Endothelial cell (in vitro differentiated cells): ENCODE measurements around the gene STK11. TPM values are rescaled to one million over a fixed set of nuclear protein-coding genes. Genes with fewer than 3 reads are reported as not detected.

Experiments
- DNase-seq: peaks from one replicate; pipeline ENCODE4 v3.0.0; 2021; ENCODE audit warnings: low spot score
- H3K27ac Mint-ChIP-seq: one replicate; pipeline ENCODE4 v1.8.0; 2021; ENCODE audit warnings: mixed read lengths, inconsistent platforms; ENCODE audit not compliant: unreplicated experiment
- H3K27me3 Mint-ChIP-seq: one replicate; pipeline ENCODE4 v1.8.0; 2021; ENCODE audit warnings: mild to moderate bottlenecking, moderate library complexity, mixed read lengths, inconsistent platforms; ENCODE audit not compliant: unreplicated experiment
- H3K36me3 Mint-ChIP-seq: one replicate; pipeline ENCODE4 v1.8.0; 2021; ENCODE audit warnings: mild to moderate bottlenecking, low read depth, mixed read lengths, inconsistent platforms; ENCODE audit not compliant: unreplicated experiment
- H3K4me1 Mint-ChIP-seq: one replicate; pipeline ENCODE4 v1.8.0; 2021; ENCODE audit warnings: mild to moderate bottlenecking, mixed read lengths, inconsistent platforms; ENCODE audit not compliant: unreplicated experiment
- H3K4me3 Mint-ChIP-seq: one replicate; pipeline ENCODE4 v1.8.0; 2021; ENCODE audit warnings: mild to moderate bottlenecking, mixed read lengths, inconsistent platforms; ENCODE audit not compliant: unreplicated experiment
- H3K9me3 Mint-ChIP-seq: one replicate; pipeline ENCODE4 v1.8.0; 2021; ENCODE audit warnings: mixed read lengths, inconsistent platforms; ENCODE audit not compliant: unreplicated experiment
- total RNA-seq: library from RNA; stranded (reverse); fragmentation: NEBNext Ultra II Directional; extraction: Animal tissue kit (Norgen Biotek cat#: 25700); gene quantifications from one replicate; pipeline ENCODE4 v1.2.1, GENCODE V29; 2021; ENCODE audit not compliant: unreplicated experiment
- TF ChIP-seq, protein P1 (sequence below): fragments of 200-600 bp; sonication (generic); IDR thresholded peaks from one replicate; pipeline ENCODE4 v1.5.0; 2021; ENCODE audit warnings: antibody characterized with exemption; ENCODE audit not compliant: unreplicated experiment

STK11 gene
- total RNA-seq, 1 donor from 2014 or later = 63.9 TPM

DNA sequence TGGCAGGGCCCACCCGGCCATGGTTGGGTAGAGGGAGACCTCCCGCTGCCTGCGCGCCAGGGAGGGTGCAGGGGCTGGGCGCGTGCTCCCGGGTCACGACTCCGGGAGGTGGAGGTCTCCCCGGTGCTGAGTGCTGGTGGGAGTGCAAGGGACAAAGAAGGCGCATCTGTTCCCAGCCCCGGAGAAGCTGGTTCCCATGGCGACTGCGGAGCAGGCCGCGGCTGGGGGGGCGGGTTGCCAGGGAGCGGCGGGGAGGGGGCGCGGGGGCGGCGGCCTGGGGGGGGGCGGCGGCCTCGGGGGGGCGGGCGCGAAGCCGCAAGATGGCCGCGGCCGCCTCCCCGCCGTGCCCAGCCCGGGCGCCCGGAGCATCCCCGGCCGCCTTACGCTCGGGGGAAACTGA lies 31.0 kb downstream of the STK11 start:
- Mint-ChIP-seq H3K9me3 (no peaks in the 10 kb centered on the region), H3K27ac (no peak overlapping the region), H3K4me3 (no peak overlapping the region), H3K36me3 (no peaks in the 10 kb centered on the region), H3K27me3 (peaks cover 14% of the 10 kb centered on the region), H3K4me1 (peaks cover 5% of the 10 kb centered on the region)
- TF ChIP-seq, protein P1, sequence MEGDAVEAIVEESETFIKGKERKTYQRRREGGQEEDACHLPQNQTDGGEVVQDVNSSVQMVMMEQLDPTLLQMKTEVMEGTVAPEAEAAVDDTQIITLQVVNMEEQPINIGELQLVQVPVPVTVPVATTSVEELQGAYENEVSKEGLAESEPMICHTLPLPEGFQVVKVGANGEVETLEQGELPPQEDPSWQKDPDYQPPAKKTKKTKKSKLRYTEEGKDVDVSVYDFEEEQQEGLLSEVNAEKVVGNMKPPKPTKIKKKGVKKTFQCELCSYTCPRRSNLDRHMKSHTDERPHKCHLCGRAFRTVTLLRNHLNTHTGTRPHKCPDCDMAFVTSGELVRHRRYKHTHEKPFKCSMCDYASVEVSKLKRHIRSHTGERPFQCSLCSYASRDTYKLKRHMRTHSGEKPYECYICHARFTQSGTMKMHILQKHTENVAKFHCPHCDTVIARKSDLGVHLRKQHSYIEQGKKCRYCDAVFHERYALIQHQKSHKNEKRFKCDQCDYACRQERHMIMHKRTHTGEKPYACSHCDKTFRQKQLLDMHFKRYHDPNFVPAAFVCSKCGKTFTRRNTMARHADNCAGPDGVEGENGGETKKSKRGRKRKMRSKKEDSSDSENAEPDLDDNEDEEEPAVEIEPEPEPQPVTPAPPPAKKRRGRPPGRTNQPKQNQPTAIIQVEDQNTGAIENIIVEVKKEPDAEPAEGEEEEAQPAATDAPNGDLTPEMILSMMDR = no peak
- DNase-seq = no peak

DNA sequence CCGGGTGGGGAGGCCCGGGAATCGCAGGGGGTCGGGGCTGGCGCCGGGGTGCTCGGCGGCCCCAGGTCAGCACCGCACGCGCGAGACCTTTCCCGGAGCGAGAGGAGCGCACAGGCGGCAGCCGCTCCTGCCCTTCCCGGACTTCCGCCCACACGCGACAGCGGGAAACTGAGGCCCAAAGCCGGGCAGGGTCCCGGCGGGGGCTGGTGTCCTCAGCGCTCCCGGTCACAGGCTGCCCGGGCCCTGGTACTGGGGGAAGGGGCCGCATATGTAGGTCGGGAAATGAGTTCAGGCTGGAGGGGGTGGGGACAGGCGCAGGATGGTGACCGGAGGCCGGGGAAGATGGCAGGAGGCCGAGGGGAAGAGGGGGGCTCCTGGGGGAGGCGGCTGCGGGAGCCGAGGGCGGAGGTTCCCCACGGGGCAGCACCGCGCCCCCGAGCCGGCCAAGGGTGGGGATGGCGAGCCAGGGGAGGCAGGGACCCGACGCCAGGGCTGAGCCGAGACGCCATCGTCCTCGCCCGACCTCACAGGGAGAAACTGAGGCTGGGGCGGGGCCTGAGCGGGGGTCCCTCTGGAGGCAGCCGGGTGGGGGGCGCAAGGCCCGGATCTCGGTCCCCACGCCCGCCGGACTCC lies 31.6 kb downstream of the STK11 start:
- Mint-ChIP-seq H3K36me3 (no peaks in the 10 kb centered on the region), H3K4me3 (peak overlapping the region; percentile 62), H3K9me3 (no peaks in the 10 kb centered on the region), H3K27ac (no peak overlapping the region), H3K27me3 (peaks cover 14% of the 10 kb centered on the region), H3K4me1 (peaks cover 5% of the 10 kb centered on the region)
- TF ChIP-seq, protein P1 = no peak
- no peak for DNase-seq

DNA sequence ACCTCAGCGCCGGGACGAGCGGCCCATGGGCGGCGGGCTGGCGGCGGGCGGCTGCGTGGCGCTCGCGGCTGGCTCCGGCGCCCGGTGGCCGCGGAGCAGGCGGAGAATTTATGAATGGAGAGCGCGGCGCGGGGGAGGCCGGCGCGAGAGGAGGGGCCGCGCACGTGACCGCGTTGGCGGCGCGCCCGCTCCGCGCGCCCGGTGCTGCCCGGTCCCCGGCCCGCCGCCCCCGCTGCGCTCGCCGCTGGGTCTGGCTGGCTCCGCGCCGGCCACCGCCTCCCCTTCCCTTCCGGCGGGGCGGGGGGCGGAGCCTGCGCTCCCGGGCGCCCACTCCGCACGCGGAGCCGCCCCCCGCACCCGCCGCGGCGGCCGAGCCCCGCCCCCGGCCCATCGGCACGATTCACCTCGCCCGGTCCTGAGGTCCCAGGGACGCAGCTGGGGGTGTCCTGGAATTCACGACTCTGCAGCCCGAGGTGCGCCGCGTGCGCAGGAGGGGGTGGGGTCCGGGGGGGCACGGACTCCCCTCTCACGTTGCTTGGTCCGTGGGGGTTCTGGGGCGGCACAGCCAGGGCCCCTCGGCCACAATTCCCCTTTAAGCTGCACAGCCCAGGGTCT lies 32.3 kb downstream of the STK11 start, which contains the start of gene CBARP:
TSS of gene CBARP (minus strand) at position 252 of the 615 bp plus-strand sequence. CDS start 1,905 bp downstream, outside the sequence.
- no peaks in the 10 kb centered on the region for H3K36me3 Mint-ChIP-seq
- H3K9me3 Mint-ChIP-seq = no peaks in the 10 kb centered on the region
- H3K27me3 Mint-ChIP-seq = peaks cover 16% of the 10 kb centered on the region
- TF ChIP-seq, protein P1 = no peak
- H3K4me1 Mint-ChIP-seq = peaks cover 5% of the 10 kb centered on the region
- H3K27ac Mint-ChIP-seq = peak within 1 kb of the TSS; percentile 4
- peak; percentile 54 for DNase-seq
- H3K4me3 Mint-ChIP-seq = peak within 1 kb of the TSS; percentile 89

DNA sequence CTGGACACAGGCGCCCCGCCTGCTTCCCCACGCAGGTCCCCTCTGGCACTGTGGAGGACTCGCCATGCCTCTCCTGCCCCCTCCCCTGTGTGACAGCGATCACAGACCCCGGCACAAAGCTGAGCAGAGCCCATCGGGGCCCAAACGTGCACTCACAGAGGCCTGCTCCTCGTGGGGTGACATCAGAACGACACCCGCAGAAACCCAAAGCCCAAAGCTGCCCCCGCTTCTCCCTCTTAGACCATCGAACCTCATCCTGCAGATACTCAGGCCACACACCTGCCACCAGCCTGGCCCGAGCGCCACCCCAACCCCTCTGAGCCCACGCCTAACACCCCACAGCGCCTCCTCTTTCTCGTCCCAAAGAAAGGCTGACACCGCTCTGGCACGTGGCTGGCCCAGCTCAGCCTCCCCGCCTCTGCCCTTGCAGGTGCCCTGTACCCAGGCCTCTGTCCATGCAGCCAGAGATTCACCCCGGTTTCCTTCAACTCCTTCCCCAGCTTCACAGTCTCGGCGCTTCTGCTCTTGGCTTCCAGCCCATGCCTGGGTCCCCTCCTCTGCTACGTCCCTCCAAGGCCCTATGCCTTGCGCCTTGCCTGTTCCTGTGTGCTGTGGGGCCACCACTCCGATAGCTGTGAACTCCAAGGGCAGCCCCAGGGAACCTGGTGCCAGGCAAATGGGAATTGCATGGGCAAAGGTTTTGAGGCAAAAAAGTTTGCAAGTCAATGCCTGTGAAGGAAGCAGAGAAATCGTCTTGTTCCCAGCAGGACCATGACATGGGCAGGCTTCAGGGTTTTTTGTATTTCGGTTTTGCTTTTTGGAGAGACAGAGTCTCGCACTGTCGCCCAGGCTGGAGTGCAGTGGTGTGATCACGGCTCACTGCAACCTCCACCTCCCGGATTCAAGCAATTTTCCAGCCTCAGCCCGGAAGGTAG lies 33.1 kb downstream of the STK11 start:
- peak overlapping the region; percentile 89 for H3K4me3 Mint-ChIP-seq
- TF ChIP-seq, protein P1 = no peak
- DNase-seq = no peak
- H3K9me3 Mint-ChIP-seq = no peaks in the 10 kb centered on the region
- H3K4me1 Mint-ChIP-seq = peaks cover 5% of the 10 kb centered on the region
- H3K36me3 Mint-ChIP-seq = no peaks in the 10 kb centered on the region
- H3K27ac Mint-ChIP-seq = peak overlapping the region; percentile 4
- H3K27me3 Mint-ChIP-seq = peaks cover 20% of the 10 kb centered on the region
